22Rv1 (cell line): ENCODE measurements around the gene CLASP2.

Experiments
- CTCF ChIP-seq: fragments of 450-650 bp; IDR thresholded peaks from 2 replicates; pipeline ENCODE4 v1.5.1; 2017; ENCODE audit warnings: mild to moderate bottlenecking
- ZFX ChIP-seq: fragments of 450-650 bp; IDR thresholded peaks from 2 replicates; pipeline ENCODE4 v1.6.1; 2017; ENCODE audit warnings: antibody characterized with exemption, borderline replicate concordance

GRCh38 chr3:33652736-33653135, 65.3 kb downstream of the CLASP2 start:
- TF ChIP-seq CTCF (no peak), ZFX (no peak)
